Epidermal melanocyte (primary cell): ENCODE data around the gene SFT2D1.

ENCODE experiments used
- DNase-seq: peaks from one replicate; pipeline ENCODE4 v3.0.0; 2011; ENCODE audit warnings: low spot score; ENCODE audit not compliant: insufficient read length

The SFT2D1 gene

DNA sequence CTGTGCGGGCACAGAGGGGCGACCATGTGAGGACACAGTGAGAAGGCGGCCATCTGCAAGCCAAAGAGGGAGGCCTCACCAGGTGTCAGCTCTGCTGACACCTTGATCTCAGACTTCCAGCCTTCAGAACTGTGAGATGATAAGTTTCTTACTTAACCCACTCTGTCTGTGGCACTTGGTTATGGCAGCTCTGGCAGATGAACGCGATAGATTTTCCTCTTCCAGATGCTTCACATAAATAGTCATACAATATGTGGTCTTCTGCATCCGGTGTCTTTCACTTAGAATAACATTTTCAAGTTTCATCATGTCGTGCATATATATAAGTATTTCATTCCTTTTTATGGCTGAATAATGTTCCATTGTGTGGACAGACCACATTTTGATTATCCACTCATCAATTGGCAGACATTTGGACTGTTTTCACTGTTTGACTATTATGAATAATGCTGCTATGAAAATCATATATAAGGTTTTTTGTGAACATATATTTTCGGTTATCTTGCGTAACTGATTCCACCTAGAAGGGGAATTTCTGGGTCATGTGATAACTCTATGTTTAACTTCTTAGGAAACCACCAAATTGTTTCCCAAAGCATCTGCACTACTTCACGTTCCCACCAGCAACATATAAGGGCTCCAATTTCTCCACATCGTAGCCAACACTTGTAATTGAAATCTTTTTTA is 64.3 kb downstream of the SFT2D1 start:
- no peak for DNase-seq

DNA sequence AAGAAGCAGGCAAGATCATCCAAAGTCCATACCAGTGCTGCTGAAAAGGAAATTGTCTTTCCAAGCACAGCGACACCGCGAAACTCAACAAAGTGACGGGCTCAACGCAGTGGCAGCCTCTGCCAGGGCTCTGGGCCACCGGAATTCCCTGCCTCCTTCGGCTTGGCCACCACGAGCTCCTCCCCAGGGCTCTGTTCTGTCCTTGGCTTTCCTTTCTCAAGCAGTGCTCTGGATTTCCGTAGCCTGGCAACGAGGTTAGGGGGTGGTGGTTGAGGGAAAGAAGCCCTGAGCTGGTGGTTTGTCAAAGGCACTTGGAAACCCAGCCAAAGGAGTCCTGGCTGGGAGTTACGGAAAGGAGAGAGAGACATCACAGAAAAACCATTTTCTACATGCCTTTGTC is 65.3 kb downstream of the SFT2D1 start:
- no peak for DNase-seq

DNA sequence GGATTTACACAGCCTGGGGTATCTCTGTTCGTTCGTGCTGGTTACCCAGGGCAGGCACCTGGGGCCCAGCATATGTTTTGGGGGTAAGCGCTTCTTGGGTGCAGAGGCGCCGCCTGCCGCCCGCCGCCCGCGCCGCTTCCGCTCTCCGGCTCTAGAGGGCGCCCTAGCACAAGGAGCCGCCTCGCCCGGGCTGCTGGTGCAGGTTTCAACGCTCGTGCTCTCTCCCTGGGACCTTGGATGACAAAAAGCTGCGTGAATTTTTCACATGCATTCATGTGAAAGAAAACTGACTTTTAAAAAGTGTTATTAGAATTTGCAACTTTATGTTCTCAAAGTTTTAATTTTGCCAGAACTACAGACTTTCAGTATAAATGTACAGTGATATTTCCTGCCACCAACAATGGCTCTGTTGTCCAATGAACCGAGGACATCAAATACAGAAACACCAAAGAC is 66.6 kb downstream of the SFT2D1 start:
- DNase-seq, result peak; percentile 22

DNA sequence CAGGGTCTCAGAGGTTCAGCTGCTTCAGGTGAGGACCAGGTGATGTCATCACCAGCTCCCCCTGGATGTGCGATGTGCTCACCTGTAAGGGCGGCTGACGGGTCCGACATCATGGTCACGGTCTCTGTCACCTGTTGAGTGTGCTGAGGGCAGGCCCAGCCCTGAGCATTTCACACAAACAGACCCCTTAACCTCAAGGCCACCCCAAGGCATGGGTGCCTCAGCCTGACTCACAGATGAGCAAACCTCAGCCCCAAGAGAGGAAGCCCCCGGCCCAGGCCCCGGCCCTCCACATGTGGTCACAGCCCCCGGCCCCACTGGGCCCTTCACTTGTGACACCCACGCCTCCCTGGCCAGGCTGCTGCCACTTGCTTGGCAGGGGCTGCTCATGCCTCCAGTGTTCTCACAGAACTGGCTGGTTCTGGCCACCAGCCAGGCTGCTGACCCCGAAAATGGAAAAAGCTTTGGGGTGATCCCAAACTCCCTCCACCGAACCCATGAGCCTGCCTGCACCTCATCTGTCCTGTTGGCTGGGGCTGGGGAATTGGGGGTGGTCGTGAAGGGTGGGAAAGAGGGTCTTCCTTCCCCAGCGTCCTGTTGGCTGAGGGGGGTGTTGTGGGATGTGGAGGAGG is 67.5 kb downstream of the SFT2D1 start:
- no peak for DNase-seq

DNA sequence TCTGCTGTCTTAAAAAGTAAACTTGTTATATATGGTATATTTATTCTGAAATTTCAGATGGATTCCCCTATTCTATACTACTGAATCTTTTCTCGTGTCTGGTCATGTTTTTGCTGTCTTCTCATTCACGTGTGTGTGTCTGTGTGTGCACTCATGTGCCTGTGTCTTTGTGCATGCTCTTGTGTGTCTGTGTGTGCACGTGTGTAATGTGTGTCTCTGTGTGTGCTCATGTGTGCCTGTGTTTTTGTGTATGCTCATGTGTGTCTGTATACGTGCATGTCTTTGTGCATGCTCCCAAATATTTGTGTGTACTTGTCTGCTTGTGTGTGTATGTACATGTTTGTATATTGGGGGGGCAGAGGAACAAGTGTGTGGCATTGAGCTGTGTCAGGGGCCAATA is 68.2 kb downstream of the SFT2D1 start:
- no peak for DNase-seq

DNA sequence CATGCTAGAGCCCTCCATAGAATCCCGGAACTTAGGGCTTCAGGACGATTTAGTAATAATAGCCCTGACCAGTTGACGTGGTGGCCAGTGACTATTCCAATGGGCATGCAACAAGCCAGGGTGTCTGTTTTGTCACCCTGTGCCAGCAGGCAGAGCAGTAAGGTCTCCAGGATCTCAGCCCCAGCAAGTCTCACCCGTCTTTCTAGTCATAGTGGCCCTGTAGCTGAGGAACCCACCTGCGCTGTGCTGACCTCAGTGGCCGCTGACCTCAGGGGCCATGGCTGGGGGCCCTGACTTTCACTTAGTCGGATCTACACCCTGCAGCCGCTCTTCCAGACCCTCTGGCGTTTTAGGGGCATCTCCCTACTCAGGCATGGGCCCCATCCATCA is 71.0 kb downstream of the SFT2D1 start:
- DNase-seq, result no peak

DNA sequence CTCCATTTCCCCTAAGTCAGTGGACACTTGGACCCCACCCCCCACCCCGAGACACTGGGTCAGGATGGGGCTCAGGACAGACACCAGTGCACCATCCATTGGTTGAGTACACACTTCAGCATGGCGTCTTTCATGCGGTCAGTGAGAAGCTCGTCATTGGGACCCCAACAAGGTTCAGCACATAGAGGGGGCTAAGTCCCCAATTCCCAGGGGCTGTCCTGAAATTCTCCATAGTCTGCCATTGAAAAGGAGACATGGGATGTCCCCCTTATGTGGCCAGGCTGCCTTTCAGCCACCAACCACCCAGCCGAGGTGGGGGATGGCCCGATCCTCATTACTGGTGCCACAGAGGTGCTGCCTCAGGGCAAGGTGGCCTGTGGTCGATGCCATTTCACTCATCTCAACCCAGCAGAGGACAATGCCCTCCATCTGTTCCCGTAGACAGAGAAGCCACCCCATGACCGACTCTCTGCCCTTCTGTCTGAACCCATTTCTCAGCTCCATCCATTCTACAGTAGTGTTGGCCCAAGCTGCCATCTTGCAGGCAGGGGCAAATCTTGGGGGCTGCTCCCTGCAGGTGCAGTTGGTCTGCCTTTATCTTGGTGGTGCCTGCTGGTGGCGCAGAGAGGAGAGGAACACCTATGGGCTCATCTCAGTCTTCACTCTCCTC is 71.5 kb downstream of the SFT2D1 start:
- DNase-seq, result no peak
